ENCODE results near the gene COG3. TPM values are rescaled to one million over a fixed set of nuclear protein-coding genes. Genes with fewer than 3 reads are reported as not detected.

COG3 gene
- total and polyA plus RNA-seq, 2 of the 13 experiments (the other 11 are each of a cell fraction or from before 2014, with no cell fraction given): 37.8 to 47.5 TPM

DNA sequence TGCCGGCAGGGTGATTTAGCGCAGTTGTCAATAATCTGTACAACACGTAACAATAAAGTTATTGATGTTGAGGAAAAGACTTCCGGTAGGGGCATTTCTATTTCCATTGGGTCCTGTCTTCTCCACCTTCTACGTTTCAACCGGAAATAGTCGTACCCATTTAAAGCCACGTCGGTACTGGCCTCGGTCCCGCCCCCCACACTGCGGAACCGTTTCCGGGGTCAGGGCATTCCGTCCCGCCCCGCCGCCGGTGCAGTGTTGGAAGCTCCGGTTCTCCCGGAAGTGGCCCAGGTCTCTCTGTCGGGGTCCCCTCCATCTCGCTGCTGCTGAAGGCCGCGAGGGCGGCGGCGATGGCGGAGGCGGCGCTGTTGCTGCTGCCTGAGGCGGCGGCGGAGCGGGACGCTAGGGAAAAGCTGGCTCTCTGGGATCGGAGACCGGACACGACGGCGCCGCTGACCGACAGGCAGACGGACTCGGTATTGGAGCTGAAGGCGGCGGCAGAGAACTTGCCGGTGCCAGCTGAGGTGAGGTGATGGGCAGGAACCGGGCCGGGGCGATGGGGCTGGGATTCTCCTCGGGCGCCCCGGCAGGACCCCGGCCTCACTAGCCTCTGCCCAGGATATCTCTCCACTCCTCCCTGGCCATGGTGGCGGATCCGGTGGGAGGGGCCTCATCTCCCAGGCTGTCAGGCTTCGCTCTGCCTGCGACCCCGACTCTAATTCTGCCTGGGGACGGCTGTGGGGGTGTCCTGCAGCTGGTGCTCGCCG, at the start of gene COG3 (continued):
- no peak for TF ChIP-seq ZNF484 (CRISPR knock-in tag; IDR thresholded peaks at IDR 0.05; ENCODE audit: borderline replicate concordance, low read depth)
- TF ChIP-seq, protein P1, sequence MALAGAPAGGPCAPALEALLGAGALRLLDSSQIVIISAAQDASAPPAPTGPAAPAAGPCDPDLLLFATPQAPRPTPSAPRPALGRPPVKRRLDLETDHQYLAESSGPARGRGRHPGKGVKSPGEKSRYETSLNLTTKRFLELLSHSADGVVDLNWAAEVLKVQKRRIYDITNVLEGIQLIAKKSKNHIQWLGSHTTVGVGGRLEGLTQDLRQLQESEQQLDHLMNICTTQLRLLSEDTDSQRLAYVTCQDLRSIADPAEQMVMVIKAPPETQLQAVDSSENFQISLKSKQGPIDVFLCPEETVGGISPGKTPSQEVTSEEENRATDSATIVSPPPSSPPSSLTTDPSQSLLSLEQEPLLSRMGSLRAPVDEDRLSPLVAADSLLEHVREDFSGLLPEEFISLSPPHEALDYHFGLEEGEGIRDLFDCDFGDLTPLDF (CRISPR knock-in tag; IDR thresholded peaks at IDR 0.05): peak; percentile 64; the same call in 1 of the 2 replicates
- TF ChIP-seq ZSCAN9 (CRISPR knock-in tag; IDR thresholded peaks at IDR 0.05; ENCODE audit: borderline replicate concordance): no peak
- TF ChIP-seq, protein P2, sequence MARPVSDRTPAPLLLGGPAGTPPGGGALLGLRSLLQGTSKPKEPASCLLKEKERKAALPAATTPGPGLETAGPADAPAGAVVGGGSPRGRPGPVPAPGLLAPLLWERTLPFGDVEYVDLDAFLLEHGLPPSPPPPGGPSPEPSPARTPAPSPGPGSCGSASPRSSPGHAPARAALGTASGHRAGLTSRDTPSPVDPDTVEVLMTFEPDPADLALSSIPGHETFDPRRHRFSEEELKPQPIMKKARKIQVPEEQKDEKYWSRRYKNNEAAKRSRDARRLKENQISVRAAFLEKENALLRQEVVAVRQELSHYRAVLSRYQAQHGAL (CRISPR knock-in tag; IDR thresholded peaks at IDR 0.05; ENCODE audit: not compliant biosample characterization): no peak
- peak; percentile 10; the same call in 1 of the 2 replicates for TF ChIP-seq ETV6 (CRISPR knock-in tag; conservative IDR thresholded peaks at IDR 0.05)
- TF ChIP-seq HDAC2 (CRISPR knock-in tag; IDR thresholded peaks at IDR 0.05): peak; percentile 63
- TF ChIP-seq FOXK2 (IDR thresholded peaks at IDR 0.05): peak; percentile 84
- TF ChIP-seq ZMYM3 (CRISPR knock-in tag; IDR thresholded peaks at IDR 0.05): no peak
- TF ChIP-seq SP140L (CRISPR knock-in tag; IDR thresholded peaks at IDR 0.05; ENCODE audit: borderline replicate concordance): no peak
- TF ChIP-seq HNF4A (CRISPR knock-in tag; IDR thresholded peaks at IDR 0.05): no peak
- TF ChIP-seq MED8 (CRISPR knock-in tag; IDR thresholded peaks at IDR 0.05; ENCODE audit: insufficient replicate concordance): peak; percentile 36
- TF ChIP-seq, protein P3, sequence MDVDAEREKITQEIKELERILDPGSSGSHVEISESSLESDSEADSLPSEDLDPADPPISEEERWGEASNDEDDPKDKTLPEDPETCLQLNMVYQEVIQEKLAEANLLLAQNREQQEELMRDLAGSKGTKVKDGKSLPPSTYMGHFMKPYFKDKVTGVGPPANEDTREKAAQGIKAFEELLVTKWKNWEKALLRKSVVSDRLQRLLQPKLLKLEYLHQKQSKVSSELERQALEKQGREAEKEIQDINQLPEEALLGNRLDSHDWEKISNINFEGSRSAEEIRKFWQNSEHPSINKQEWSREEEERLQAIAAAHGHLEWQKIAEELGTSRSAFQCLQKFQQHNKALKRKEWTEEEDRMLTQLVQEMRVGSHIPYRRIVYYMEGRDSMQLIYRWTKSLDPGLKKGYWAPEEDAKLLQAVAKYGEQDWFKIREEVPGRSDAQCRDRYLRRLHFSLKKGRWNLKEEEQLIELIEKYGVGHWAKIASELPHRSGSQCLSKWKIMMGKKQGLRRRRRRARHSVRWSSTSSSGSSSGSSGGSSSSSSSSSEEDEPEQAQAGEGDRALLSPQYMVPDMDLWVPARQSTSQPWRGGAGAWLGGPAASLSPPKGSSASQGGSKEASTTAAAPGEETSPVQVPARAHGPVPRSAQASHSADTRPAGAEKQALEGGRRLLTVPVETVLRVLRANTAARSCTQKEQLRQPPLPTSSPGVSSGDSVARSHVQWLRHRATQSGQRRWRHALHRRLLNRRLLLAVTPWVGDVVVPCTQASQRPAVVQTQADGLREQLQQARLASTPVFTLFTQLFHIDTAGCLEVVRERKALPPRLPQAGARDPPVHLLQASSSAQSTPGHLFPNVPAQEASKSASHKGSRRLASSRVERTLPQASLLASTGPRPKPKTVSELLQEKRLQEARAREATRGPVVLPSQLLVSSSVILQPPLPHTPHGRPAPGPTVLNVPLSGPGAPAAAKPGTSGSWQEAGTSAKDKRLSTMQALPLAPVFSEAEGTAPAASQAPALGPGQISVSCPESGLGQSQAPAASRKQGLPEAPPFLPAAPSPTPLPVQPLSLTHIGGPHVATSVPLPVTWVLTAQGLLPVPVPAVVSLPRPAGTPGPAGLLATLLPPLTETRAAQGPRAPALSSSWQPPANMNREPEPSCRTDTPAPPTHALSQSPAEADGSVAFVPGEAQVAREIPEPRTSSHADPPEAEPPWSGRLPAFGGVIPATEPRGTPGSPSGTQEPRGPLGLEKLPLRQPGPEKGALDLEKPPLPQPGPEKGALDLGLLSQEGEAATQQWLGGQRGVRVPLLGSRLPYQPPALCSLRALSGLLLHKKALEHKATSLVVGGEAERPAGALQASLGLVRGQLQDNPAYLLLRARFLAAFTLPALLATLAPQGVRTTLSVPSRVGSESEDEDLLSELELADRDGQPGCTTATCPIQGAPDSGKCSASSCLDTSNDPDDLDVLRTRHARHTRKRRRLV (CRISPR knock-in tag; IDR thresholded peaks at IDR 0.05): no peak
- TF ChIP-seq ELF4 (CRISPR knock-in tag; IDR thresholded peaks at IDR 0.05; ENCODE audit: borderline replicate concordance): no peak
- TF ChIP-seq ZNF773 (CRISPR knock-in tag; IDR thresholded peaks at IDR 0.05; ENCODE audit: borderline replicate concordance): 0 out of 2 replicates have a peak, but pooled peaks have one; percentile 9
- peak; percentile 82 for TF ChIP-seq MIXL1 (CRISPR knock-in tag; IDR thresholded peaks at IDR 0.05)
- no peak for TF ChIP-seq HES4 (CRISPR knock-in tag; IDR thresholded peaks at IDR 0.05; ENCODE audit: borderline replicate concordance)
- TF ChIP-seq XBP1 (CRISPR knock-in tag; IDR thresholded peaks at IDR 0.05): peak; percentile 98
- no peak for TF ChIP-seq ZBTB3 (CRISPR knock-in tag; IDR thresholded peaks at IDR 0.05; ENCODE audit: borderline replicate concordance, low read depth)
- TF ChIP-seq, protein P4, sequence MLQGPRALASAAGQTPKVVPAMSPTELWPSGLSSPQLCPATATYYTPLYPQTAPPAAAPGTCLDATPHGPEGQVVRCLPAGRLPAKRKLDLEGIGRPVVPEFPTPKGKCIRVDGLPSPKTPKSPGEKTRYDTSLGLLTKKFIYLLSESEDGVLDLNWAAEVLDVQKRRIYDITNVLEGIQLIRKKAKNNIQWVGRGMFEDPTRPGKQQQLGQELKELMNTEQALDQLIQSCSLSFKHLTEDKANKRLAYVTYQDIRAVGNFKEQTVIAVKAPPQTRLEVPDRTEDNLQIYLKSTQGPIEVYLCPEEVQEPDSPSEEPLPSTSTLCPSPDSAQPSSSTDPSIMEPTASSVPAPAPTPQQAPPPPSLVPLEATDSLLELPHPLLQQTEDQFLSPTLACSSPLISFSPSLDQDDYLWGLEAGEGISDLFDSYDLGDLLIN (CRISPR knock-in tag; IDR thresholded peaks at IDR 0.05; ENCODE audit: borderline replicate concordance): no peak
- TF ChIP-seq, protein P5, sequence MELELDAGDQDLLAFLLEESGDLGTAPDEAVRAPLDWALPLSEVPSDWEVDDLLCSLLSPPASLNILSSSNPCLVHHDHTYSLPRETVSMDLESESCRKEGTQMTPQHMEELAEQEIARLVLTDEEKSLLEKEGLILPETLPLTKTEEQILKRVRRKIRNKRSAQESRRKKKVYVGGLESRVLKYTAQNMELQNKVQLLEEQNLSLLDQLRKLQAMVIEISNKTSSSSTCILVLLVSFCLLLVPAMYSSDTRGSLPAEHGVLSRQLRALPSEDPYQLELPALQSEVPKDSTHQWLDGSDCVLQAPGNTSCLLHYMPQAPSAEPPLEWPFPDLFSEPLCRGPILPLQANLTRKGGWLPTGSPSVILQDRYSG (CRISPR knock-in tag; IDR thresholded peaks at IDR 0.05): no peak
- no peak for TF ChIP-seq RFX1 (IDR thresholded peaks at IDR 0.05)
